ENCODE data around the gene GABBR2.

Gene GABBR2

DNA sequence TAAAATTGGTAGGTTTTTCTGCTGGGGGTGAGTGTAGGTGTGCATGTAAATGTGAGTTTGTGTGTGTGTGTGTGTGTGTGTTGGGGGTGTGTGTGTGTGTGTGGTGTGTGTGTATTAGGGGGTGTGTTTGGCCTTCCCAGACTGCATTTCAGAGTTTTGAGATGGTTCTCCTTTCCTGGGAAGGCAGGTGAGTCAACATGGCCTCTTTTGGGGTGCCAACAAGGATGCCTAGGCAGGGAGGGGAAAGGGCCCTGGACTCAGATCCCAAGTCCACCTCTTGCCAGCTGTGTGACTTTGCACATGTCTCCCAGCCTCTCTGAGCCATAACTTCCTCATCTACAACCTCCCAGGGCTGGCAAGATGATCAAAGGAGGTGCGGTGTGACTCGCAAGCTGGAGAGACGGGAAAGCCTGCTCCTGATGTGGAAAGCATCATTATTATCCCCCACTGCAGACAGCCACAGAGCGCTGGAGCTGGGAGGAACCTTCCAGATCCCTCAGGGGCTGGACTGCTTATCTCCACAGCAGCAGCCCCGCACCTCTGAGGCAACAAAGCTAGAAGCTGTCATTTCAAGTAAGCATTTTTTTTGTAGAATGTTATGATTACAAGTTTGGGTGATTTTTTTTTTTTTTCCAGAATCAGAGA, 389.8 kb downstream of the GABBR2 start:
- Histone ChIP-seq H3K79me2 (ENCODE audit: low read length) (no peaks in the 10 kb centered on the region), H3K4me1 (ENCODE audit: low read length) (no peaks in the 10 kb centered on the region), H4K20me1 (ENCODE audit: insufficient read depth, low read length) (no peaks in the 10 kb centered on the region), H3K27ac (ENCODE audit: low read length) (no peak overlapping the region), H3K9ac (ENCODE audit: low read length) (no peak overlapping the region), H3K9me3 (replicated peaks; ENCODE audit: insufficient read depth, low read length) (no peaks in the 10 kb centered on the region), H3K4me3 (ENCODE audit: low read length) (no peak overlapping the region), H3K27me3 (replicated peaks; ENCODE audit: insufficient read depth, low read length) (no peaks in the 10 kb centered on the region), H3K9me2 (replicated peaks; ENCODE audit: insufficient read depth, low read length) (no peaks in the 10 kb centered on the region), H3K36me3 (replicated peaks; ENCODE audit: insufficient read depth, low read length) (no peaks in the 10 kb centered on the region), H3F3A (ENCODE audit: insufficient read depth, low read length) (no peaks in the 10 kb centered on the region), H2AFZ (ENCODE audit: low read length) (no peak overlapping the region), H3K4me2 (ENCODE audit: low read depth, low read length) (no peak overlapping the region)
- TF ChIP-seq EZH2 (optimal IDR thresholded peaks at IDR 0.05; ENCODE audit: low read depth, low read length): no peak
- TF ChIP-seq, protein P1, sequence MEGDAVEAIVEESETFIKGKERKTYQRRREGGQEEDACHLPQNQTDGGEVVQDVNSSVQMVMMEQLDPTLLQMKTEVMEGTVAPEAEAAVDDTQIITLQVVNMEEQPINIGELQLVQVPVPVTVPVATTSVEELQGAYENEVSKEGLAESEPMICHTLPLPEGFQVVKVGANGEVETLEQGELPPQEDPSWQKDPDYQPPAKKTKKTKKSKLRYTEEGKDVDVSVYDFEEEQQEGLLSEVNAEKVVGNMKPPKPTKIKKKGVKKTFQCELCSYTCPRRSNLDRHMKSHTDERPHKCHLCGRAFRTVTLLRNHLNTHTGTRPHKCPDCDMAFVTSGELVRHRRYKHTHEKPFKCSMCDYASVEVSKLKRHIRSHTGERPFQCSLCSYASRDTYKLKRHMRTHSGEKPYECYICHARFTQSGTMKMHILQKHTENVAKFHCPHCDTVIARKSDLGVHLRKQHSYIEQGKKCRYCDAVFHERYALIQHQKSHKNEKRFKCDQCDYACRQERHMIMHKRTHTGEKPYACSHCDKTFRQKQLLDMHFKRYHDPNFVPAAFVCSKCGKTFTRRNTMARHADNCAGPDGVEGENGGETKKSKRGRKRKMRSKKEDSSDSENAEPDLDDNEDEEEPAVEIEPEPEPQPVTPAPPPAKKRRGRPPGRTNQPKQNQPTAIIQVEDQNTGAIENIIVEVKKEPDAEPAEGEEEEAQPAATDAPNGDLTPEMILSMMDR (IDR thresholded peaks at IDR 0.05; ENCODE audit: low read length): no peak
- no peak for TF ChIP-seq EZH2phosphoT487 (IDR thresholded peaks at IDR 0.05; ENCODE audit: low read length)
- DNase-seq: no peak

DNA sequence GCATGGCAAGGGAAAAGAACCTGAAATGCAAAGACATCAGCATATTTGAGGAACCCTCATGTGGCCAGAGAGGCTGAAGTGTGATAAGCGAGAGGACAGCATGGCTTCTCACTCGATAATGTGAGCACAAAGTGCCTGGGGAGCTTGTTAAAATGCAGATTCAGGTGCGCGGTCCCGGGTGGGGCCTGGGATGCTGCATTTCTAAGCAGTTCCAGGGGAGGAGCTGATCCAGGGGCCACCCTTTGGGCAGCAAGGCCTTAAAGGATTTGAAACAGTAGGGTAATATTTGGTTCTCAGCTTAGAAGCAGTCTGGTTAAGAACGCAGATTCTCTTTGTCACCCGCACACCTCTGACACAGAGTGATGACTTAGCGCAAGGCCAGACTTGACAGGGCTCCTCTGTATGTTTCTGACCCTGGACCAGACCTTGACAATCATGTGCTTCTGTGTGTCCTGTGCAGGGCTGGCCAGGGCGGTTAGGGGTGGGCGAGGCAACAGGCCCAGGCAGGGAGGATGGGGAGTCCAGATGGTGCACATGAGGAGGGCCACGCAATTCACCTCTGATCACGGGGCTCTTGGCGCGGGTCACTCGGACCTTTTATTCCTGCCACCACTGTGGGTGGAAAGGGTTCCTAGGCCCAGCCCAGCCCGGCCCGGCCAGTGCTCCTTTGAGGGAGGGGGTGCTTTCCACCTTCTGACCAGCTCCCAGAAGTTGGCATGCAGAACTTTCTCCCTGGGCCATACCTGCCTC, 390.5 kb downstream of the GABBR2 start:
- TF ChIP-seq EZH2phosphoT487 (IDR thresholded peaks at IDR 0.05; ENCODE audit: low read length) (no peak), EZH2 (optimal IDR thresholded peaks at IDR 0.05; ENCODE audit: low read depth, low read length) (no peak)
- TF ChIP-seq, protein P1 (IDR thresholded peaks at IDR 0.05; ENCODE audit: low read length): no peak
- no peak overlapping the region for H2AFZ ChIP-seq (ENCODE audit: low read length)

DNA sequence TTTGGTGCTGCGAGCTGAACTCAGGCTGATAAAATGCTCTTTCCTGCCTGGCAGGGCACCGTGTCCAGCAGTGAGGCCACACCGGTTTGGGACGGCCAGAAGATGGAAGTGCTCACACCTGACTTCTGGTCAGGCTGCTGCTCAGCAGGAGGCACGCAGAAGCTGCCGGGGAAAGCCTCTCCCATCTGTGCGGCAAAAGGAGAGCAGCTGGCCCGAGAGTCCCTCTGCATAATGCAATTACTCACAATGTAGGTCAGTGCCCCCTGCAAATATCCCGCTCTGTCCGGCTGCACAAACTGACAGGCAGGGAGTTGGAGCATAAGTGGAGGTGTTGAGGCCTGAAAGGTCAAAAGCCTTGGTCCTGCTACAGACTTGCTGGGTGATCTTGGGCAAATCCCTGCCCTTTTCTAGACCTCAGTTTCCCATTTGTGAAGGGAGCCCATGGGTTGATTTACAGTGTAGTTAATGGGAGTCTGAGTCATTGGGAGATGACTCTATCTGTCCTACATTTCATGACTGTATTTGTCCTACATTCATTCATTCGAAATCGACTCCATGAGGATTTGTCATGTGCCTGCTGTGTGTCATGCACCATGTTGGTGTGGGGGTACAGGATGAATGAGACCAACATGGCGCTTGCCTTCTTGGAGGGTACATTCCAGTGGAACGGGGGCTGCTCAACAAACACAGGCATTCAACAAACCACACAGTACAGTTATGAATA, 391.4 kb downstream of the GABBR2 start:
- no peaks in the 10 kb centered on the region for H3K36me3 ChIP-seq (replicated peaks; ENCODE audit: insufficient read depth, low read length)
- no peak overlapping the region for H3K4me3 ChIP-seq (ENCODE audit: low read length)
- no peak for TF ChIP-seq EZH2phosphoT487 (IDR thresholded peaks at IDR 0.05; ENCODE audit: low read length)
- no peak for TF ChIP-seq EZH2 (optimal IDR thresholded peaks at IDR 0.05; ENCODE audit: low read depth, low read length)
- TF ChIP-seq, protein P1 (IDR thresholded peaks at IDR 0.05; ENCODE audit: low read length): no peak
- no peaks in the 10 kb centered on the region for H3K79me2 ChIP-seq (ENCODE audit: low read length)
- H3K27ac ChIP-seq (ENCODE audit: low read length): no peak overlapping the region
- H3K27me3 ChIP-seq (replicated peaks; ENCODE audit: insufficient read depth, low read length): no peaks in the 10 kb centered on the region
- no peak for DNase-seq
- no peaks in the 10 kb centered on the region for H3K4me1 ChIP-seq (ENCODE audit: low read length)
- no peak overlapping the region for H2AFZ ChIP-seq (ENCODE audit: low read length)
- H3F3A ChIP-seq (ENCODE audit: insufficient read depth, low read length): no peaks in the 10 kb centered on the region
- no peaks in the 10 kb centered on the region for H4K20me1 ChIP-seq (ENCODE audit: insufficient read depth, low read length)
- no peaks in the 10 kb centered on the region for H3K9me3 ChIP-seq (replicated peaks; ENCODE audit: insufficient read depth, low read length)
- no peaks in the 10 kb centered on the region for H3K9me2 ChIP-seq (replicated peaks; ENCODE audit: insufficient read depth, low read length)
- H3K4me2 ChIP-seq (ENCODE audit: low read depth, low read length): no peak overlapping the region
- H3K9ac ChIP-seq (ENCODE audit: low read length): no peak overlapping the region

More for the DNA sequence above, 390.5 kb downstream of the GABBR2 start:
- Histone ChIP-seq H3K27ac (ENCODE audit: low read length) (no peak overlapping the region), H3K79me2 (ENCODE audit: low read length) (no peaks in the 10 kb centered on the region), H3K27me3 (replicated peaks; ENCODE audit: insufficient read depth, low read length) (no peaks in the 10 kb centered on the region), H3F3A (ENCODE audit: insufficient read depth, low read length) (no peaks in the 10 kb centered on the region), H3K9me2 (replicated peaks; ENCODE audit: insufficient read depth, low read length) (no peaks in the 10 kb centered on the region), H3K4me2 (ENCODE audit: low read depth, low read length) (no peak overlapping the region), H4K20me1 (ENCODE audit: insufficient read depth, low read length) (no peaks in the 10 kb centered on the region), H3K36me3 (replicated peaks; ENCODE audit: insufficient read depth, low read length) (no peaks in the 10 kb centered on the region), H3K4me3 (ENCODE audit: low read length) (no peak overlapping the region), H3K4me1 (ENCODE audit: low read length) (no peaks in the 10 kb centered on the region), H3K9ac (ENCODE audit: low read length) (no peak overlapping the region), H3K9me3 (replicated peaks; ENCODE audit: insufficient read depth, low read length) (no peaks in the 10 kb centered on the region)
- no peak for DNase-seq

Measured in MM.1S (cell line).